Caco-2 (cell line): ENCODE measurements around the gene PRRT1. TPM values are rescaled to one million over a fixed set of nuclear protein-coding genes. Genes with fewer than 3 reads are reported as not detected.
A peak's percentile ranks its signal among the peaks of the same experiment; 100 is the strongest.
"Not testable (repeated sequence)": the region's sequence is repeated elsewhere in the genome, so short reads cannot be mapped to it uniquely, and the experiment has no call there.

ENCODE experiments used
- BruUV-seq: library from RNA; stranded (reverse); fragments of 400-500 nt; replicated peaks from 2 replicates; lab custom pipeline; 2021; lab: Mats Ljungman, UMichigan
- CTCF ChIA-PET: fragments of 300-600 bp; sonication (Branson Sonifier 250); formaldehyde crosslinking; loops from one replicate; lab custom pipeline; 2022; ENCODE audit warnings: antibody characterized with exemption; lab: Charles Lee
- POLR2A ChIA-PET: fragments of 300-600 bp; sonication (Branson Sonifier 250); formaldehyde crosslinking; loops from one replicate; lab custom pipeline; 2022; ENCODE audit warnings: antibody characterized with exemption; lab: Charles Lee
- DNase-seq, 2 experiments: peaks; one replicate each; pipeline versions ENCODE4 v3.0.0 to v3.0.0-alpha.2; 2020 to 2022
- H3K27me3 ChIP-seq: replicated peaks from 2 replicates; pipeline ENCODE4 v1.6.0; 2011; ENCODE audit warnings: low read length; ENCODE audit not compliant: control insufficient read depth, insufficient read depth
- H3K36me3 ChIP-seq: 2 replicates; pipeline ENCODE4 v1.5.1; 2011; ENCODE audit warnings: low read length; ENCODE audit not compliant: control insufficient read depth, insufficient read depth
- H3K4me1 ChIP-seq: fragments of 250-450 bp; sonication (Bioruptor Pico); 2 replicates; pipeline ENCODE4 v1.5.1; 2020; ENCODE audit warnings: mild to moderate bottlenecking
- H3K4me3 ChIP-seq: 2 replicates; pipeline ENCODE4 v1.5.1; 2011; ENCODE audit warnings: low read depth, mild to moderate bottlenecking, control low read depth, low read length
- H3K9me3 ChIP-seq: fragments of 250-450 bp; sonication (Bioruptor Pico); 2 replicates; pipeline ENCODE4 v1.5.1; 2020; ENCODE audit warnings: mild to moderate bottlenecking, moderate library complexity
- H3K27ac Mint-ChIP-seq: one replicate; pipeline ENCODE4 v1.8.0; 2022; ENCODE audit warnings: mixed read lengths; ENCODE audit not compliant: unreplicated experiment
- H3K27me3 Mint-ChIP-seq: one replicate; pipeline ENCODE4 v1.8.0; 2022; ENCODE audit warnings: mixed read lengths; ENCODE audit not compliant: insufficient read depth, unreplicated experiment
- H3K36me3 Mint-ChIP-seq: one replicate; pipeline ENCODE4 v1.8.0; 2022; ENCODE audit warnings: mild to moderate bottlenecking, mixed read lengths; ENCODE audit not compliant: insufficient read depth, unreplicated experiment
- H3K4me1 Mint-ChIP-seq: one replicate; pipeline ENCODE4 v1.8.0; 2022; ENCODE audit warnings: low read depth, mixed read lengths; ENCODE audit not compliant: unreplicated experiment
- H3K4me3 Mint-ChIP-seq: one replicate; pipeline ENCODE4 v1.8.0; 2022; ENCODE audit warnings: mild to moderate bottlenecking, moderate library complexity, mixed read lengths; ENCODE audit not compliant: unreplicated experiment
- H3K9me3 Mint-ChIP-seq: one replicate; pipeline ENCODE4 v1.8.0; 2022; ENCODE audit warnings: mixed read lengths; ENCODE audit not compliant: unreplicated experiment
- CTCF ChIP-seq, 2 experiments: fragments of 200-600 bp in 1 of 2; IDR thresholded peaks; 1 replicate in 1 of 2; 2 replicates in 1 of 2; pipeline versions ENCODE4 v1.5.1 to v1.8.0; 2011 to 2022; ENCODE audit warnings: antibody characterized with exemption in 1 of 2, control low read depth in 1 of 2, inconsistent platforms in 1 of 2, low read depth in 1 of 2, low read length in 1 of 2, mild to moderate bottlenecking in 1 of 2, moderate library complexity in 1 of 2; ENCODE audit not compliant: insufficient read depth in 1 of 2, severe bottlenecking in 1 of 2, unreplicated experiment in 1 of 2
- intact Hi-C: fragments of 100-400 bp; cut with micrococcal nuclease; formaldehyde crosslinking; loops from one replicate; pipeline ENCODE4 v1.10.0; 2022; ENCODE audit not compliant: unreplicated experiment
- total RNA-seq: library from RNA; stranded (reverse); gene quantifications from 2 replicates; pipeline ENCODE4 v1.2.3, GENCODE V29; 2022

Gene PRRT1
- total RNA-seq, 1 experiment from 2014 or later, result 2.0 TPM

- H3K4me3 Mint-ChIP-seq, result peak overlapping the region; percentile 94
- CTCF ChIA-PET, result interaction anchor here (0.5 to 1.7 kb wide), 24 partner anchors 11 to 789 kb away, joined by 3 to 24 read pairs (median 4); partner anchors contain the start of genes ATF6B, FKBPL, PRRT1 and RNF5
- Histone ChIP-seq H3K4me3 (peak overlapping the region; percentile 95), H3K4me1 (peaks cover 15% of the 10 kb centered on the region), H3K27me3 (no peaks in the 10 kb centered on the region), H3K9me3 (no peaks in the 10 kb centered on the region), H3K36me3 (no peaks in the 10 kb centered on the region)
- peak; percentile 17 to 70 for TF ChIP-seq CTCF (IDR thresholded peaks at IDR 0.05; ENCODE audit: insufficient read depth in 1 of 2, low read depth in 1 of 2, low read length in 1 of 2, severe bottlenecking in 1 of 2, unreplicated experiment in 1 of 2)
- H3K27ac Mint-ChIP-seq, result peak overlapping the region; percentile 99
- POLR2A ChIA-PET, result interaction anchor here (0.5 to 1.5 kb wide), 14 partner anchors 9 to 1004 kb away, joined by 3 to 29 read pairs (median 6); partner anchors contain the start of genes AGPAT1, ATF6B, FKBPL and NEU1
- no peaks in the 10 kb centered on the region for H3K27me3 Mint-ChIP-seq
- BruUV-seq, result no TSS peak
- H3K36me3 Mint-ChIP-seq, result peaks cover 16% of the 10 kb centered on the region
- intact Hi-C loops, result loop anchor here (1.0 to 10.0 kb wide), 4 partner anchors 18 to 769 kb away; partner anchors contain the start of genes BRD2 and PPT2
- H3K9me3 Mint-ChIP-seq, result no peaks in the 10 kb centered on the region
- DNase-seq, result peak; percentile 100
- H3K4me1 Mint-ChIP-seq, result peaks cover 16% of the 10 kb centered on the region
Measured at GRCh38 chr6:32195652-32195901, 43.8 kb upstream of the PRRT1 start.

GRCh38 chr6:32194825-32195651 is 43.3 kb upstream of the PRRT1 start:
- no peaks in the 10 kb centered on the region for H3K9me3 ChIP-seq
- Mint-ChIP-seq H3K36me3 (peaks cover 16% of the 10 kb centered on the region), H3K4me3 (peak overlapping the region; percentile 94), H3K4me1 (peaks cover 16% of the 10 kb centered on the region), H3K27me3 (no peaks in the 10 kb centered on the region), H3K9me3 (no peaks in the 10 kb centered on the region), H3K27ac (peak overlapping the region; percentile 99)
- H3K4me3 ChIP-seq, result peak overlapping the region; percentile 43
- intact Hi-C loops, result loop anchor here (1.0 to 10.0 kb wide), 4 partner anchors 18 to 770 kb away; partner anchors contain the start of genes BRD2 and PPT2
- TSS peak; percentile 99 for BruUV-seq
- no peaks in the 10 kb centered on the region for H3K27me3 ChIP-seq
- POLR2A ChIA-PET, result interaction anchor here (0.5 to 1.5 kb wide), 14 partner anchors 8 to 1005 kb away, joined by 3 to 29 read pairs (median 6); partner anchors contain the start of genes AGPAT1, ATF6B, FKBPL and NEU1
- CTCF ChIA-PET, result interaction anchor here (0.5 to 1.7 kb wide), 22 partner anchors 11 to 777 kb away, joined by 3 to 24 read pairs (median 4); partner anchors contain the start of genes ATF6B, FKBPL, PRRT1 and RNF5
- H3K36me3 ChIP-seq, result no peaks in the 10 kb centered on the region
- peak; percentile 45 to 52 for DNase-seq
- TF ChIP-seq CTCF (IDR thresholded peaks at IDR 0.05; ENCODE audit: insufficient read depth in 1 of 2, low read depth in 1 of 2, low read length in 1 of 2, severe bottlenecking in 1 of 2, unreplicated experiment in 1 of 2), result peak; percentile 39 to 46
- H3K4me1 ChIP-seq, result peaks cover 15% of the 10 kb centered on the region

- no TSS peak for BruUV-seq
- no peaks in the 10 kb centered on the region for H3K9me3 ChIP-seq
- Mint-ChIP-seq H3K9me3 (no peaks in the 10 kb centered on the region), H3K36me3 (peaks cover 19% of the 10 kb centered on the region), H3K27ac (peak overlapping the region; percentile 99), H3K4me3 (peak overlapping the region; percentile 94), H3K4me1 (peaks cover 16% of the 10 kb centered on the region), H3K27me3 (no peaks in the 10 kb centered on the region)
- peaks cover 15% of the 10 kb centered on the region for H3K4me1 ChIP-seq
- intact Hi-C loops, result loop anchor here (2.0 to 10.0 kb wide), 2 partner anchors 76 to 770 kb away; partner anchors contain the start of gene BRD2
- TF ChIP-seq CTCF (IDR thresholded peaks at IDR 0.05; ENCODE audit: insufficient read depth in 1 of 2, low read depth in 1 of 2, low read length in 1 of 2, severe bottlenecking in 1 of 2, unreplicated experiment in 1 of 2), result no peak
- H3K36me3 ChIP-seq, result no peaks in the 10 kb centered on the region
- no peak overlapping the region for H3K4me3 ChIP-seq
- H3K27me3 ChIP-seq, result no peaks in the 10 kb centered on the region
- ChIA-PET CTCF (no interaction called here), POLR2A (no interaction called here)
- no peak for DNase-seq
Measured at GRCh38 chr6:32194388-32194787, 42.6 kb upstream of the PRRT1 start.

GRCh38 chr6:32193096-32193495 is 41.4 kb upstream of the PRRT1 start:
- H3K9me3 Mint-ChIP-seq, H3K27me3 ChIP-seq, H3K27me3 Mint-ChIP-seq, H3K9me3 ChIP-seq, DNase-seq, H3K4me3 Mint-ChIP-seq, H3K27ac Mint-ChIP-seq, BruUV-seq, H3K4me3 ChIP-seq, POLR2A ChIA-PET, H3K36me3 ChIP-seq: not testable (repeated sequence)
- peaks cover 27% of the 10 kb centered on the region for H3K4me1 ChIP-seq
- peaks cover 18% of the 10 kb centered on the region for H3K36me3 Mint-ChIP-seq
- CTCF ChIA-PET, result interaction anchor here (1.4 kb wide), 1 partner anchor 16 kb away, joined by 3 read pairs; no protein-coding TSS in a partner anchor
- peaks cover 27% of the 10 kb centered on the region for H3K4me1 Mint-ChIP-seq
- intact Hi-C loops, result loop anchor here (10.0 kb wide), 1 partner anchor 772 kb away; the partner anchor contains the start of gene BRD2
